Testis (tissue), 2 donors: ENCODE results near the gene WWC1.

Experiments used
- CTCF ChIP-seq, 3 experiments: fragments of 450-650 bp in 2 of 3; fragments of 200-600 bp in 1 of 3; sonication (generic) in 1 of 3; IDR thresholded peaks; one replicate each; pipeline ENCODE4 v1.5.1; 2016 to 2019; ENCODE audit warnings: antibody characterized with exemption in 3 of 3, mild to moderate bottlenecking in 2 of 3, moderate library complexity in 1 of 3
- POLR2A ChIP-seq: fragments of 450-650 bp; IDR thresholded peaks from one replicate; pipeline ENCODE4 v1.6.1; 2017; ENCODE audit warnings: antibody characterized with exemption, mild to moderate bottlenecking, moderate library complexity

- no peak for TF ChIP-seq CTCF (IDR thresholded peaks at IDR 0.05)
- no peak for TF ChIP-seq POLR2A
These were observed 142.6 kb downstream of the WWC1 start for GRCh38 chr5:168434001-168434400.
